ENCODE measurements around the gene AQP7.
"Not testable (repeated sequence)": the region's sequence is repeated elsewhere in the genome, so short reads cannot be mapped to it uniquely, and the experiment has no call there.

AQP7 gene

DNA sequence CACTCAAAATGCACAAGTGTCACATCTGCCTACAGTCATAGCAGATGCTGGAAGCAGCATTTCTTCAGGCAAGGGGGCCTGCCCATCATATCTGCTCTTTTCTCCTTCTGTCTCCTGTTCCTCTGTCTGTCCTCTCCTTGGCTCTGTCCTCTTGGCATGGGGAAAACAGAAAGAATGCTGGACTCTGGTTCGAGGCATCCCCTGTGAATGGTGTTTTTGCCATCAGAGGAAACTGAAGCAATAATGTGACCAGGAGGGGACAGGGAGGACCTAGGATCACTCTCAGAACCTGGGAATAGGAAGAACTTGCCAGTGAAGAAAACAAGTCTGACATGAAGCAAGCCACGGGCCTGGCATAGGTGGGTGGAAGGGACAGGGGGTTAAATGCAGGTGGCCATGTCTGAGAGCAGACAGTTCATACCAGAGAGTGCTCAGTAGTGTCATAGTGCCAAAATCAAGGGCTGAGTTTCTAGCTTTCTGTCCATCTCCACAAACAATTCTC, 35.3 kb downstream of the AQP7 start:
- DNase-seq = no peak

DNA sequence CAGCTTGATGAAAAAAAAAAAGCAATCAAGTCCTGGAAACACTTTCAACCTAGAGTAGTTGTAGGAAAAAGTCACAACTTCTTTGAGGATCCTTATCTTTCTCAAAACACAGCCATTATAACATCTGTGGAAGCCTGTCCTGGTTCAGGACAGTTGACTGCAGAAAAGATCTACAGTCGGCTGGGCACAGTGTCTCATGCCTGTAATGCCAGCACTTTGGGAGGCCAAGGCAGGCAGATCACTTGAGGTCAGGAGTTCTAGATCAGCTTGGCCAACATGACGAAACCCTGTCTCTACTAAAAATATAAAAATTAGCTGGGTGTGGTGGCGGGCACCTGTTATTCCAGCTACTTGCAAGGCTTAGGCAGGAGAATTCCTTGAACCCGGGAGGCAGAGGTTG, 37.6 kb downstream of the AQP7 start:
- DNase-seq = not testable (repeated sequence)

DNA sequence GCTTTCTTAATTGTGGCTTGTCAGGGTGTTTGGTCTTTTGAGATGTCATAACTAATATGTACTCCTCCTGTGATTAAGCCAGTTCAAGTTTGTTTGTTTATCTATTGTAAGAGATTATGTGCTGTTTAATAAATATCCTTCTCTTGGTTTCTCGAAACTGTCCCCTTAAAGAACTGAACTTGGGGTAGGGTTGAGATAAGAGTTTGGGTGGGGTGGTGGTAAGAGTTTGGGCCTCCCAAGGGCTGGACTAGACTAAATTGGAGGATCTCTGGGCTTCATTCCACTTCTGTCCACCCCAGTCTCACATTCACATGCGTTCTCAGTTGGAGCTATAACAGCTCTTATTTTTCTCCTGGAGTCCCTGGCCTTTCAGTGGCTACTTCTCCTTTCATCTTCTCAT, 38.2 kb downstream of the AQP7 start:
- no peak for DNase-seq

DNA sequence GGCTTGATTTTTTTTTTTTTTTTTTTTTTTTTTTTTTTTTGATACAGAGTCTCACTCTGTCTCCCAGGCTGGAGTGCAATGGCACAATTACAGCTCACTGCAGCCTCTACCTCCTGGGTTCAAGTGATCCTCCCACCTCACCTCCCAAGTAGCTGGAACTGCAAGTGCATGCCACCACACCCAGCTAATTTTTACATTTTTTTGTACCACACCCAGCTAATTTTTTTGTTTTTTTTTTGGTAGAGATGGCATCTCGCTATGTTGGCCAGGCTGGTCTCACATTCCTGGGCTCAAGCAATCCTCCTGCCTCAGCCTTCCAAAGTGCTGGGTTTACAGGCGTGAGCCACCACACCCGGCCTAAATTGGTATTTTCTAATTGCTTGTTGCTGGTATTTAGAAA, 43.7 kb downstream of the AQP7 start:
- not testable (repeated sequence) for DNase-seq

DNA sequence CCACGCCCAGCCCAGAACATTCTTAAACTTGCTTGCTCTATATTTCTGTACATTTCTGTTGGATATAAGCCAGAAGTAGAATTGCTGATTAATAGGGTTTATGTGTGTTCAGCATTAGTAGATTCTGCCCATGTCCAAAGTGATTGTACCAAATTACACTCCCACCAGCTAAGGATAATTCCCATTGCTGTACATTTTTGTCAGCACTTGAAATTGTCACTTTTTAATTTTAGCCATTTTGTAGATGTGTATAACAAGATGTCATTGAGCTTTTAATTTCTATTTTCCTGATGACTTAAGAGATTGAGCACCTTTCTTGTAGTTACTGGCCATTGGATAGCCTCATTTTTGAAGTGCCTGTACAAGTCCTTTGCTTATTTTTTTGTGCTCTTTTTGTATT, 46.4 kb downstream of the AQP7 start:
- no peak for DNase-seq

DNA sequence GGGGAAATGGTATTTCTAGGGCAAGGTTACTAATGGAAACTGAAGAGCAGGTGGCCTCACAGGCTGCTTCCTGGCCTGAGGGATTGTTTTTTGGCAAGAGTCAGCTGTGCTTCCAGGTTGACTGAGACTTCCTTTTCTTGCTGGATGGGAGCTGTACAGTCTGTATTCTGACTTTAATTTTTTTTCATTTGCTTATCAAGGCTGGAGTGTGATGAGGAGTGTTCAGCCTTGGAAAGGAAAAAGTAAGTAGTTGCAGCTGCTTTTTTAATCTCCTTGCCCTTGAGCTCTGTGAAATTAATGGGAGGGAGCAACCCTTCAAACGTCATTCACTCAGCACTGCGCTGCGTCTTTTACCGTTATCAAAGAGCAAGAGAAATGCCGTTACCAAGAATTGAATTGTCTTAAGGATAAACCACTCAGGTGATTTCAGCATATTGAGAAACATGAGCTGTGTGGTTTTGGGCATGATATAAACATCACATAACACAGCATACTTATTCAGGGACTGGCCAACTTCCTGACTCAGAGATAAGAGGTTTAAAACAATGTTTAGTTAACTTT, 47.6 kb downstream of the AQP7 start:
- DNase-seq = no peak

DNA sequence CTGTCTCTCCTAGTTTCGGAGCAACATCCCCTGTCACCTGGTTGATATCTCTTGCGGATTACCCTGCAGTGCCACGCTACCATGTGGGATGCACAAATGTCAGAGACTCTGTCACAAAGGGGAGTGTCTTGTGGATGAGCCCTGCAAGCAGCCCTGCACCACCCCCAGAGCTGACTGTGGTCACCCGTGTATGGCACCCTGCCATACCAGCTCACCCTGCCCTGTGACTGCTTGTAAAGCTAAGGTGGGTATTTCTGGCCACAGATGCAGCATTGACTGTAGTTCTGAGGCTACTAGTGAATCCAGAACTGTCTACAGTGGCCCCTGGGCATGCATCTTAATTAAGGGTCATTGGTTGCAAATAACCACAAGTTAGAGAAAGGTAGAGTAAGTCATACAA, 50.8 kb downstream of the AQP7 start:
- DNase-seq = no peak

DNA sequence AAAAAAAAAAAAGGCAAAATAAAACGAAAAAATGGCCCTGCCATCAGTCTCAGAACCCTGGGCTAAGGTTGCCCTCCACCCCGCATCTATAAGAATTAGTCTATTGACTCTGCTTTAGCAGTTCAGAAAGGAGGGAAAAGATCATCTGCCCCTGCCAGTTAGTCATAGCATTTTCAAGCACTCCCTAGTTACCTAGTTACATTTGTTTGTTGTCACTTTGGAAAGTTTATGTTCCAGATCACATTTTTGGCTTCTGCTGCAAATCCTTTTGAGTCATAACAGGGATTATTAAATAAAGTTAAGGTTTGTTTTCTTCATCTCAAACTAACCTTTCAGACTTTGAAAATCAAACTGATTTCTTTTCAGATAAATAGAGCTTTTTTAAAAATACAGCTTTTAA, 52.1 kb downstream of the AQP7 start:
- DNase-seq = no peak

DNA sequence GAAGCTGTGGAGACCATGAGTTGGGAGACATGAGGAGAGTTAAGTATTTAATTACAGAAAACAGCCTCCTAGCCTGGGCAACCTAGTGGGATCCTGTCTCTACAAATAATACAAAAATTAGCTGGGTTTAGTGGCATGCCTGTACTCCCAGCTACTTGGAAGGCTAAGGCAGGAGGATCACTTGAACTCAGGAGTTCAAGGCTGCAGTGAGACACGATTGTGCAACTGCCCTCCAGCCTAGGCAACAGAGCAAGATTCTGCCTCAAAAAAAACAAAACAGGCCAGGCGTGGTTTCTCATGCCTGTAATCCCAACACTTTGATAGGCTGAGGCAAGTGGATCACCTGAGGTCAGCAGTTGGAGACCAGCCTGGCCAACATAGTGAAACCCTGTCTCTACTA, 52.6 kb downstream of the AQP7 start:
- no peak for DNase-seq

DNA sequence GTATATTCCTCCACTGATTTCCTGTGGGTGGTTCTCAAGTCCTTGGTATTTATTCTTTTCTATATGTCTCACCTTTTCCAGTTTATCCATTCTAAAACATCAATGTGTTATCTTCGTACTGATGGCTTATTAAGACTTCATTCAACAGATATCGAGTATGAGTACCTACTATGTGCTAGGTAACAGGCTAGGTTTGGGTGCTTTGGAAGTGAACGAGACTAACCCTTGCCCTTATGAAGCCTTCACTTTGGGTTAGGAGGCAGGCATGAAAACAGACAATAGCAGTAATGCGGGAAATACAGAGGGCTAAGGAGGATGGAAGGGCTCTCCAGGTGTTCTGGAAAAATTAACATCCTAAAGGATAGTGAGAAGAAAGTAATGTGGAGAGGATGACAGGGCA, 53.4 kb downstream of the AQP7 start:
- DNase-seq = no peak

DNA sequence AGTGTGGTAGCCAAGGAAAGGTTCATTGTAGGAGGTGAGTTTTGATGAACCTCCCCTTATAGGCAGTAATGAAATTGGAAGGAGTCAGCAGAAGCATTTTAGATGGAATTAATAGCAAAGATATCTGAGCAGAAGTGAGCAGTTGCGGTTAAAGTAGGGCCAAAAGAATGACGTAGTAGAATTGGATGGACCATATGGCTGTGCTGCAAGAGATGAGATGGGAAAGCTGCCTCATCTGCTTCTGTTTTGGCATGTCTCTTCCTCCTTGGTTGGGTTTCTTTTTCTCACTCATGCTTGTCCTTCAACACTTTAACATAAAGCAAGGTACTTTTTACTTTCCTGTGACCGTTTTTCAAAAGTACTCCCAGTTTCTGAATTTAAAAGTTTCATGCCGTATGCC, 55.8 kb downstream of the AQP7 start:
- no peak for DNase-seq

DNA sequence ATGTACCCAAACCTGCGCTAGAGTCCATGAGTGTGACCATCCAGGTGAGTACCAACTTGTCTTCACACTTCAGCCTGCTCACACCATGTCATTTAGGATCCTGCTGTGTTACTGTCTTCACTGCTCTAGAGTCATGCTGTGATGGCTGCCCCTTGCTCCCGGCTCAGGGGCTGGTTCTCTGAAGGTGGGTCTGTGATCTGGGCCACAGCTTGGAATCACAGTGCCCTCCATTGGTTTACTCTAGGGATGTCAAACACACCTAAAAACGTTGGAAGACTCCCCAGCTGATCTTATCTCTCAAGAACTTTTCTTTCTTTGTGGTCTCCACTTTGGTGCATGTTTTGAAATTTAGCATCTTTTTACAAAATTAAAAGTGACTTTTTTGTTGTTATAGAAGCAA, 58.2 kb downstream of the AQP7 start:
- DNase-seq = no peak

DNA sequence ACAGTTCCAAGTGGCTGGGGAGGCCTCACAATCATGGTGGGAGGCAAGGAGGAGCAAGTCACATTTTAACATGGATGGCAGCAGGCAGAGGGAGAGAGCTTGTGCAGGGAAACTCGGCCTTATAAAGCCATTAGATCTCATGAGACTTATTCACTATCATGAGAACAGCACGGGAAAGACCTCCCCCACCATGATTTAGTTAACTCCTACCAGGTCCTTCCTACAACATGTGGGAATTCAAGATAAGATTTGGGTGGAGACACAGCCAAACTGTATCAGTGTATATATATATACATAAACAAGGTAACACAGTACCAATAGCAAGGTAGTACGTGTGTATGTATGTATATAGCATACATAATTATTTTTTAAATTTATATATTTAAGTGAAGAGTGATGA, 61.2 kb downstream of the AQP7 start:
- no peak for DNase-seq

DNA sequence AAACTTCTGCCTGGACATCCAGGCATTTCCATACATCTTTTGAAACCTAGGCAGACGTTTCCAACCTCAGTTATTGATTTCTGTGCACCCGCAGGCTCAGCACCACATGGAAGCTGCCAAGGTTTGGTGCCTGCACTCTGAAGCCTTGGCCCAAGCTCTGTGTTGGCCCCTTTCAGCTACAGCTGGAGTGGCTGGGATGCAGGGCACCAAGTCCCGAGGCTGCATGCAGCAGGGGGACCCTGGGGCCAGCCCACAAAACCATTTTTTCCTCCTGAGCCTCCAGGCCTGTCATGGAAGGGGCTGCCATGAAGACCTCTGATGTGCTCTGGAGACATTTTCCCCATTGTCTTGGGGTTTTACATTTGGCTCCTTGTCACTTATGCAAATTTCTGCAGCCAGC, 62.2 kb downstream of the AQP7 start:
- no peak for DNase-seq

Data from 8988T (cell line).